GM21360 (cell line): ENCODE results near the gene FOXJ3.

Experiments used
- ATAC-seq: cut with Tn5 transposase; IDR thresholded peaks from one replicate; pipeline ENCODE4 v1.9.1; 2021; ENCODE audit warnings: mild to moderate bottlenecking, moderate library complexity; ENCODE audit not compliant: unreplicated experiment

The FOXJ3 gene

DNA sequence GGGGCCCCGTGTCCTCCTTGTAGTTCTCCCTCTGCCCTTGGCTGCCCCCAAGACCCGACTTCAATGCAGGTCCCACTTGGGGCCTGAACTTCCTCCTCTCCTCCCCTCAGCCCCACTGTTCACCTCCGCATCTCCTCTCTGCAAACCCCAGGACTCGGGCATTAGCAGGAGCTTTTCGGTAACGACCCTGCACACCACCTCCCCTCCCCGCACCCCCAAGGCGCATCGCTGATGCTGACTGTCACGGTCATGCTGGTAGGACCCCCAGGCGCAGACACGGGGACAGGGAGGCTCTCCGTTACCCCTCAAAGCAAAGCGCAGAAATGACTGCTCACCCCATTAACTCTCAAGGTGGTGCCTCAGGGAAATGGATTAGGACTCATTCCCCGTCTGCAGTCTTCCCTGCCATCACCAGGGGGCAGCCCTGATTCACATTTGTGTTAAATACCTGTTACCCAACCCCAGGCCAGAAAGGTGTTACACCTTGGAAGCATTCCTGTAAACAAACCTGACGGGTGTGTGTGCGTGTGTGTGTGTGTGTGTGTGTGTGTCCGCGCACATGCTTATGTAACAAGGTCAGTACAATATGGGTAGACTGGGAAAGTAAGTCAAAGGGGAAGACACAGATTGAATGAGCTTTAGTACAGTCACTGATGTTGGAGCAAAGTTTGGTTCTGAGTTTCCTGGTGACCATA, 188.3 kb downstream of the FOXJ3 start:
- no peak for ATAC-seq

DNA sequence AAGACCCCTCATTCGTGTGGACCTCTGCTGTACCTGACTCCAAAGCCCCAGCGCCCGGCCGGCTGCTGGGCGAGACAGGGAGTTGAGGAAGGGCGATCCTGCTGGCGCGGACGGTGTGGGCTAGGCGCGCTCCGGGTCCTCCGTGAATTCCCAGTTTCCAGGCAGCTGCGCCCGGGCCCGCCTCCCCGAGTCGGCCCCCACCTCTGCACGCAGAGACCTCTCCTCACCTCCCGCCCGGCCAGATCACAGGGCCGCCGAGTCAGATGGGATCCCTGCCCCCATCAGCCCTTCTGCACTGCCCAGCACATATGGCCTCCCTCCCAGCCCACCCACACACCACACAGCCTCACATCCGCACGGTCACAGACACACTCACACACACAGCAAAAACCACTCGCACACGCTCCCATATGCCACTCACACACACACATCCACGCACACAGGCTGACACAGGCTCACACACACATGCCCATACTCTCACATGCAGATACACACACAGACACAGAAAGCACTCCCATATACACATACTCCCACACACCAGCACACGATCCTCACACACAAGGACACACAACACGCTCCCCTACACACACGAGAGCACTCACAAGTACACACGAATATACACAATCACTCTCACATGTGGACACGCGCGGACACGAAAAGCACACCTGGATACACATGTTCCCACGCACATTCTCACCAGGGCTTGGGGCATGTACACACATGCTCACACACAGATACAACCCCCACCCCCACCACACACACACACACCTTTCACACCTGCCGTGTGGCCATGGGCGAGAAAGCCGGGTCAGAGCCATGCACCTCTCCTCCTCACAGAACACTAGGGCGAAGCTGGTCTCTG, 189.0 kb downstream of the FOXJ3 start:
- no peak for ATAC-seq

DNA sequence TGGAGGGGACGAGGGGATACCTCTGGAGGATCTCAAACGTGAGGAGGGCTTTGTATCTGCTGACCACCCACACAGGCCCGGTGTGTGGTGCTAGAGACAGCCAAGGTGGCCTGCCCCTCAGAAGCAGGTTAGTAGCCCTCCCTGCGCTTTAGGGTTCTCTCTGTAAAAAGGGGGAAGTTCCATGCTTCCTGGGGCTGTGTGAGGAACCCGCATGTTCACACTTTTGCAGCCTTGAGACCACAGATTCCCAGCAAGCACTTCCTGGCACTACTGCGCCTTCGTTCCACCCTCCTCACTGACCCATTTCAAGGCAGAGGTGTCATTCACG, 189.7 kb downstream of the FOXJ3 start:
- no peak for ATAC-seq

DNA sequence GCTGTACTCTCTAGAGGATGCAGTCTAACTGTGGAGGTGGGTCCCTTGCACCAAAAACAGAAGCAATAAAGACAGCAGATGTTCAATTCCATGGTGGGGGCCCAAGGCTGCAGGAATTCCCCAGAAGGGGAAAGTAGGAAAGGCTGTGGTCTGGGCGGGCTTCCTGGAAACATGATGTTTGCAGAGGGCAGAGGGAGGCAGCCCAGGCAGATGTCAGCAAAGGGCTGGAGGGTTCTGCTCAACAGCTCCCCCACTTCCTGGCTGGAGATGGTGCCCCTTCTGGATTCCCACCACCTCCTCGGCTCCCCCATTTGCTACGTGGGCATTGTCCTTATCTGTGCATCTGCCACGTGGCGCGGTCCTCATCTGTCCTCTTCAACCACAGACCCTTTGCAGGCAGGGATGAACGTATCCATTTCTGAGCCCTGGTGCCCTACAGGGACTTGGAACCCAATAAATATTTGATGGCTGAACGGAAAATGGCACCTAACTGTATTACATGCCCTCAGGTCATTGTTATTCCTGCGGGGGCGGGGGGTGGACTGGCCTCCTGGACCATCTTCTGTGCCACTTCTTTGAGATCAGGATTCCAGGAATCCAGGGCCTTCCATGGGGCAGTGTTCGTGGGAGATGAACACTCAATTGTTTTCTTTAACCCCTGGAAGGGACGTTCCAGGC, 190.2 kb downstream of the FOXJ3 start:
- no peak for ATAC-seq

DNA sequence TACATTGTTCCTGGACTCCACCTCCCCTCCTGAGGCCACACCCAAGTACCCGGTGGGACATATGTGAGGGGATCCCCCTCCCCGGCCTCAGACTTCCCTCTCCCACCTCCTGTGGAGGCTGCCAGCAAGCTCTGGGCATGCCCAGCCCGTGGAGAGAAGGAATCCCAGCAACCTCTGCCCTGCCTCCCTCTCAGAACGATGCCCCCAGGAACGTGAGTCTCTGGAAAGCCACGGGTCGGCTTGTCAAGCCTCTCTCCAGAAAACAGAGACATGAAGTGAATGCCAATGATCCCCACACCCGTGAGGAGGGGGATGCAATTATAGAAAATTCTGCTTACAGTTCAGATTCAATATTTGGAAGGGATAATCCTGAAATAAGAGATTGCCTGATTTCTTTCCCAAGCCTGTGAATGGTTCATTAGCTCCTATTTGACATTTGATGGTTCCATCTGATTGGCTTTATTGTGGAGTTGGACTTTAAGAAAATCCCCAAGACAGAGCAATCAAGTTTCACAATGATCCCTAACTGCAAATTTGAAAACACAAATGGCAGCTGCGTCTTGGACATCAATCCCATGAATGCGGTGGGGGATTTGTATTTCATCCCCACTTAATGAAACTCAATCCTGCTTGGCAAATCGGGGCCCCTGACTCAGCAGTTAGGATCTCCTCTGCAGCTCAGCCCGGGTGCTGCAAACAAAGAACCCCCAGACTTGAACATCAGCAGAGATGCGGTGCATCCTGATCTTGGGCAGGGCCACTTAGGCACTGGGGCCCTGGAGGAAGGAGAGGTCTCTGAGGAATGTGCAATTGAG, 190.9 kb downstream of the FOXJ3 start:
- no peak for ATAC-seq

DNA sequence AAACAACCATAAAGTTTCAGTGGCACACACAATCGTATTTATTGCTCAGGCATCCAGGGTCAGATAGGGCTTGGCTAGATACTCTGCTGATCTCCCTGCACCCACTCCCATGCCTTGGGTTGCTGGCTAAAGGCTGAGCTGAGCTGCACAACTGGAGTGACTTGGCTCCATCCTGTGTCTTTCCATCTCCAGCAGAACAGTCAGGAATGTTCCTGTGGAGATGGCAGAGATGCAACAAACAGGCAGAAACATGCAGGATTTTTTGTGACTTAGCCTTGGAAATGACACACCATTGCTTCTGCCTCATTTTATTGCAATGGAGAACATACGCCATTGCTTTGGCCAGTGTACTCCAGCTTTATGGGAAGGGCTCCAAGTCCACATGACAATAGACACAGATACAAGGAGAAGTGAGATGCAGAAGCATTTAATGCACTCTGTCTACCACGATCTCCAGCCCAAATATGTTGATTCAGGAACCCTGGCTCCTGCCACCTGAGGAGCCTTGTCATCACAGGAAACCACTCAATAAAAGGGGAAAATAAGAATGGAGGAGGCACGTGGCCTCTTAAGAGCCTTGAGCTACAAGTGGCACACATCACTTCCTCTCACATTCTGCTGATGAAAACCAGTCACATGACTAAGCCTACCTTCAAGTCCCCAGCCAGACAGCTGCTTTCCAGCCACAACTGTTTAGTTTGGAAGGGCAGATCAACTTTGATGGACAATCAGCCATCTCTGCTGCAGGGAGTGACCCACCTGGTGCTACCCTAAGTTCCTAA, 191.9 kb downstream of the FOXJ3 start:
- ATAC-seq, result no peak

GRCh38 chr1:42141978-42142377, 193.1 kb downstream of the FOXJ3 start:
- ATAC-seq, result no peak

GRCh38 chr1:42140191-42140590, 194.8 kb downstream of the FOXJ3 start:
- no peak for ATAC-seq

DNA sequence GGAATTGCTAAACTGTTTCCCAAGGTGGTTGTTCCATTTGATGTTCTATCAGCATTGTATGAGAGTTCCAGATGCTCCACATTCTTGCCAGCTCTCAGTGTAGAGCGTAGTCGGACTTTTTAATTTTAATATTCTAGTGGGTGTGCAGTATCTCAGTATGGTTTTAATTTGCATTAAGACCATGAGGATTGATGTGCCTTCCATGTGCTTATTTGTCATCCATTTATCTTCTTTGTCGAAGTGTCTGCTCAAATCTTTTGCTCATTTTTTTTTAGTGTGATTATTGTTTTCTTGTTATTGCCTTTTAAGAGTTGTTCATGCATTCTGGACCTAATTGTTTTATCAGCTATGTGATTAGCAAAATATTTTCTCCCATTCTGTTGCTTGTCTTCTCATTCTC, 195.6 kb downstream of the FOXJ3 start:
- no peak for ATAC-seq

GRCh38 chr1:42138586-42138985, 196.4 kb downstream of the FOXJ3 start:
- ATAC-seq, result no peak

DNA sequence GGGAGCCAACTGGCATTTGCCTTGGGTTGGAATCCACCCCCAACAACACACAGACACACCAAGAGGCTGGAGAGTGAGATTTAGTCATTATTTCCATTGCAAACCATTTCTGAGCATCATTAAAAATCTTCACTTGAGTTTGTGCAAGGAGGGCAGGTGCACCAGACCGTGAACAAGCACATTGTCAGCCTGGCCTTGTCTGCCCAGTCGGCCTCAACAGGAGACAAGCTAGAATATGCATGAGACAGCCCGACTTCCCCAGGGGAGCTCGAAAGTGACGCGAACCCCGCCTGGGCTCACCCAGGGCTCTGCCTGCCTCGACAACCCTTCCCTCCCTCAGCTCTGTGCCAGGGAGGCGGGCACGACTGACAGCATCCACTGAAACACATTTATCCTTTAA, 197.3 kb downstream of the FOXJ3 start:
- ATAC-seq, result no peak

DNA sequence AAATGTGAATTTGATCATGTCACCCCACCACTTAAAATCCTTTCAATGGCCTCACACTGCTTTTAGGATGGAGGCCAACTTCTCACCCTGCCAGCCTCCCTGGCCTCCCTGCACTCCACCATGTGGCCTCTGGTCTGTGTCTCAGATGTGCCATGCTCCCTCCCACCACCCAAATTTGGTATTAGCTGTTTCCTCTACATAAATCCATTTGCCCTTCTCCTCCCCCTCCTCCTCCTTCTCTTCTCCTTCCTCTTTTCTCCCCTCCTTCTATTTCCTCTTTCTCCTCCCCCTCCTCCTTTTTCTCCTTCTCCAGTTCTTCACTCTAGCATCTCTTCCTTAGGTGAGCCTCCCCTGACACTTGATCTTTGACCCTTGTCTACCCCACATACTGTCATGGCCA, 198.6 kb downstream of the FOXJ3 start:
- no peak for ATAC-seq

- ATAC-seq, result no peak
Observed at GRCh38 chr1:42135426-42135825, 199.6 kb downstream of the FOXJ3 start.

DNA sequence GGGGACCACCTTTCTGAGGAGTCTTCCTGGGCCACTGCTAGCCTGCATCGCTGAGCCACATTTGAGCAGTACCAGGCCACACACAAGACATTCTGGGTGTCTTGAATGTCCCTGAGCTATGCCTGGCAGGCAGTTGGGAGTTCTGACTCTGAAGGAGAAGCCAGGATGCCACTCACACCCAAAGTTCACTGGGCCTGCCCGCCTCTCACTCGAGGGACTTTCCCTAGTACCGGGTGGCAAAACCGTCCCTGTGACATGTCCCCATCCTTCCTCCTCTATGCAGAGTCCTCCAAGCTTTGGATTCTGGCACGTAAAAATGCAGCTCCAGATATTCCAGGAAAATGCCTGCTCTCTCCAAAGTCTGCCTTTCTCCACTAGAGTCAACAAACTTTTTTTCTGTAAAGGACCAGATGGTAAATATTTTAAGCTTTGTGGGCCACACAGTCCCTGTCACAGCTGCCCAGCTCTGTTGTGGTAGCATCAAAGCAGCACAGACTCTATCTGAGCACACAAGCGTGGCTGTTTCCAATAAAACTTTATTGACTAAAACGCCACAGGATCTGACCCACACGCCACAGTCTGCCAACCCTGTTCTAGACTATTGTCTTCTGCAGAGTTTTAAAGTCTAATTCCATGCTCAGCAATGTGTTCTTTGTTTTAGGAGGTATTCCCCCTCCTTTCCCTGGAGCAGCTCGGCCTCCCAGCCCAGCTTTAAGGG, 201.1 kb downstream of the FOXJ3 start:
- no peak for ATAC-seq

DNA sequence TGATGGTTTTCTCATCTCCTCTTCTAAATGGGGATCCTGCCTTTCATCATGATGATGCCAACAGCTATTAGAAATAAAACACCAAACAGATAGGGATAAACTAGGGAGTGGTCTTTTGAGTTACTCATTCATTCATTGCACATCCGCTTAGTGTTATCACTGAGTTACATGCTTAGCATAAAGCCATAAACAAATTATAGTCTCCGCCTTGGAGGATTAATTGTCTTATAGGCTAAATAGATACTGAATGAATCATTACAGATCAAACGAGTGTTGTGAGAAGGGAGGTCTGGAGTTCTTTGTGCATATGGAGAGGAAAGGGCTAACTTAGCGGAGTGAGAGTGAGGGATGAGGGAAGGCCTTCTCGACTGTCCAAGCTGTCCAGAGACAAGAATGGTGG, 201.6 kb downstream of the FOXJ3 start:
- no peak for ATAC-seq

GRCh38 chr1:42130061-42130660, 204.9 kb downstream of the FOXJ3 start:
- ATAC-seq, result no peak

DNA sequence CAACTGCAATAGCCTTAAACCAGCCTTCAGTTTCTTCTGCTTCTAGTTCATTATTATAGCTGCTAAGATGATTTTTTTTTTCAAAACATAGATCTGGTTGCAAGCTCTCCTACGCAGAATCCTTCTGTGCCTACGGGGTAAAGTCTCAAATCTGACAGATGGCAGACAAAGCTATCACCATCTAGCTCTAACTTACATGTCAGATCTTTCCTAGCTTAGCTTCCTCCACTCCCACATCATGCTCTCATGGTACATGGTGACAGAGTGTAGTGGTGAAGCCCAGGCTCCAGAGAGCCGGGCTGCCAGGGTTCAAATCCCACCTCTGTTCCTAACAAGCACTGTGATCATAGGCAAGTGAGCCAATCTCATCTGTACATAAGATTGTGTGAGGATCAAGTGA, 206.1 kb downstream of the FOXJ3 start:
- no peak for ATAC-seq

DNA sequence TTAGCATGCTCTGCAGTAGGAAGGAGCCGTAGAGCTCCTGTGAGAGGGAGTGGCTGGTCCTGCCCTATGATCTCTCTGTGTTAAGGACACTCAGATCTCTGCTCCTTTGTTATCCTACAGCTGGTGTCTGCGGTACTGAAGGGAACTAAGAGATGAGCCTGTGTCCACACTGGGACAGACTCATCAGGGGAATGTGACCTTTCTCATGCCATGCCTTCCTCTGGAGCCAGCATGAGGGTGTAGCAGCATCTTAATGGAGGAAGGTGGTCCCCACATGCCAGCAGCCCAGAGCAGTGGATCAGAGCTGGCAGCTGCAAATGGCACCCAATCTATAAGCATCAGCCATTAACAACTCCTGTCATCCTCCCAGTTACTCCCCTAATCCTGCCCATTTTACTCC, 206.5 kb downstream of the FOXJ3 start:
- no peak for ATAC-seq

DNA sequence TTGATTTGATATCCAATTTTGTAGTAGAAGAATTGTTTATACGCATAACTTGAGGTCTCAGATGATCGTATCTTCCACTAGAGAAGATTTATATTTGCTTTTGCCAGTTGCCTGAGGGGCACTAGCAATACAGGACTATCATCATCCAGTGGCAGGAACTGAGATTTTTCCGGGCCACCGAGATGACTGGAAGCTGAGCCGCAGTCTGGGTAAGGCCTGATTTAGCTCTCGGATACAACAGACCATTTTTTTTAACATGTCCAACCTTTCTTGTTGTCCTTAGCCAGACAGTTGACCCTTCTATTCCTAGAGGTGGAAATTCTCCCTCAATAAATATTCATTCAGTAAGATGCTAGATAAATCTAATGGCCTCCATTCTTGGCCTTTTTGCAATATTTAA, 207.3 kb downstream of the FOXJ3 start:
- no peak for ATAC-seq
